GM23338 (cell line): ENCODE data around the gene TPSAB1. TPM values are rescaled to one million over a fixed set of nuclear protein-coding genes. Genes with fewer than 3 reads are reported as not detected.

Experiments
- ATAC-seq: fragments of 200-7000 bp; cut with Tn5 transposase; 3 replicates; pipeline ENCODE4 v1.9.1; 2020
- DNase-seq: peaks from one replicate; pipeline ENCODE4 v3.0.0-alpha.2; 2015; ENCODE audit warnings: low spot score
- H2AFZ ChIP-seq: fragments of 200-600 bp; sonication (generic); 2 replicates; pipeline ENCODE4 v1.8.0; 2016; ENCODE audit warnings: antibody characterized with exemption, mild to moderate bottlenecking, moderate library complexity
- H3F3A ChIP-seq: fragments of 200-600 bp; sonication (generic); replicated peaks from 2 replicates; pipeline ENCODE4 v1.8.0; 2017; ENCODE audit warnings: antibody characterized with exemption, mixed run types, low read depth
- H3K27ac ChIP-seq: fragments of 200-600 bp; sonication (generic); 2 replicates; pipeline ENCODE4 v1.6.1; 2016; ENCODE audit warnings: low read depth
- H3K27me3 ChIP-seq: fragments of 200-600 bp; sonication (generic); 2 replicates; pipeline ENCODE4 v1.8.0; 2016; ENCODE audit warnings: mild to moderate bottlenecking, mixed run types, moderate library complexity; ENCODE audit not compliant: insufficient read depth
- H3K36me3 ChIP-seq: fragments of 200-600 bp; sonication (generic); 2 replicates; pipeline ENCODE4 v1.8.0; 2016; ENCODE audit warnings: mild to moderate bottlenecking; ENCODE audit not compliant: insufficient read depth
- H3K4me1 ChIP-seq: fragments of 200-600 bp; sonication (generic); 2 replicates; pipeline ENCODE4 v1.8.0; 2016; ENCODE audit warnings: mild to moderate bottlenecking, moderate library complexity; ENCODE audit not compliant: insufficient read depth
- H3K4me2 ChIP-seq: fragments of 200-600 bp; sonication (generic); 2 replicates; pipeline ENCODE4 v1.7.1; 2017; ENCODE audit warnings: mixed run types
- H3K4me3 ChIP-seq: fragments of 200-600 bp; sonication (generic); 2 replicates; pipeline ENCODE4 v1.6.1; 2016; ENCODE audit warnings: mixed run types
- H3K79me2 ChIP-seq: fragments of 200-600 bp; sonication (generic); replicated peaks from 2 replicates; pipeline ENCODE4 v1.8.0; 2017; ENCODE audit warnings: mild to moderate bottlenecking; ENCODE audit not compliant: insufficient read depth
- H3K9me2 ChIP-seq: fragments of 200-600 bp; sonication (generic); 2 replicates; pipeline ENCODE4 v1.8.0; 2017; ENCODE audit not compliant: insufficient read depth
- H4K20me1 ChIP-seq: fragments of 200-600 bp; sonication (generic); replicated peaks from 2 replicates; pipeline ENCODE4 v1.8.0; 2017; ENCODE audit warnings: mild to moderate bottlenecking; ENCODE audit not compliant: insufficient read depth
- H3K27ac Mint-ChIP-seq: 2 replicates; pipeline ENCODE4 v1.8.0; 2020; ENCODE audit warnings: inconsistent platforms, mild to moderate bottlenecking, moderate library complexity, mixed read lengths
- H3K27me3 Mint-ChIP-seq: 3 replicates; pipeline ENCODE4 v1.8.0; 2022; ENCODE audit warnings: low read depth, mild to moderate bottlenecking, moderate library complexity, mixed read lengths, inconsistent platforms; ENCODE audit not compliant: insufficient read depth, poor library complexity
- H3K36me3 Mint-ChIP-seq: 3 replicates; pipeline ENCODE4 v1.8.0; 2021; ENCODE audit warnings: low read depth, mild to moderate bottlenecking, inconsistent platforms, moderate library complexity, mixed read lengths
- H3K4me1 Mint-ChIP-seq: 3 replicates; pipeline ENCODE4 v1.8.0; 2020; ENCODE audit warnings: mild to moderate bottlenecking, inconsistent platforms, mixed read lengths
- H3K4me3 Mint-ChIP-seq: 3 replicates; pipeline ENCODE4 v1.8.0; 2021; ENCODE audit warnings: moderate library complexity, mild to moderate bottlenecking, inconsistent platforms, mixed read lengths
- H3K9me3 Mint-ChIP-seq: 3 replicates; pipeline ENCODE4 v1.8.0; 2020; ENCODE audit warnings: moderate library complexity, mild to moderate bottlenecking, inconsistent platforms, mixed read lengths
- CTCF ChIP-seq, 2 experiments: fragments of 200-600 bp in 1 of 2; sonication (generic) in 1 of 2; conservative IDR thresholded peaks; 2 replicates each; pipeline versions ENCODE4 v1.5.1 to v1.6.1; 2016 to 2017; ENCODE audit warnings: antibody characterized with exemption in 2 of 2, low read depth in 2 of 2, mild to moderate bottlenecking in 2 of 2, moderate library complexity in 1 of 2
- ETS1 ChIP-seq: IDR thresholded peaks from 2 replicates; pipeline ENCODE4 v1.6.1; 2016; ENCODE audit warnings: antibody characterized with exemption
- NANOG ChIP-seq: IDR thresholded peaks from 2 replicates; pipeline ENCODE4 v1.6.1; 2016; ENCODE audit warnings: antibody characterized with exemption, borderline replicate concordance
- STAT1 ChIP-seq: IDR thresholded peaks from one replicate; pipeline ENCODE4 v1.6.1; 2016; ENCODE audit warnings: antibody characterized with exemption; ENCODE audit not compliant: unreplicated experiment
- ZNF462 ChIP-seq: fragments of 250-450 bp; sonication (Bioruptor Pico); IDR thresholded peaks from 2 replicates; pipeline ENCODE4 v1.5.0; 2020; ENCODE audit warnings: mild to moderate bottlenecking, moderate library complexity
- polyA plus RNA-seq: library from polyadenylated mRNA; unstranded; fragments of >200 nt; fragmentation: Nextera tagmentation; extraction: Ambion mirVana; gene quantifications from 2 replicates; pipeline ENCODE4 v1.2.1, GENCODE V29; 2016
- total RNA-seq: library from RNA; depleted of rRNA; stranded (reverse); fragments of >200 nt; shearing (Covaris generic); gene quantifications from 2 replicates; pipeline ENCODE4 v1.2.3, GENCODE V29; 2014

TPSAB1 gene
- total and polyA plus RNA-seq, 2 experiments from 2014 or later = not detected

- Histone ChIP-seq H3K9me2 (no peaks in the 10 kb centered on the region), H3K4me2 (no peak overlapping the region), H3K27me3 (peaks cover 32% of the 10 kb centered on the region), H3K4me3 (no peak overlapping the region), H3K79me2 (no peaks in the 10 kb centered on the region), H3K27ac (no peak overlapping the region), H3K4me1 (peaks cover 22% of the 10 kb centered on the region), H3F3A (peaks cover 4% of the 10 kb centered on the region; the same call in 1 of the 2 replicates), H2AFZ (no peak overlapping the region), H3K36me3 (no peaks in the 10 kb centered on the region), H4K20me1 (no peaks in the 10 kb centered on the region)
- no peak for DNase-seq
- no peaks in the 10 kb centered on the region for H3K36me3 Mint-ChIP-seq
- no peak overlapping the region for H3K27ac Mint-ChIP-seq
- no peak for ATAC-seq
- no peaks in the 10 kb centered on the region for H3K9me3 Mint-ChIP-seq
- peaks cover 40% of the 10 kb centered on the region for H3K4me1 Mint-ChIP-seq
- H3K27me3 Mint-ChIP-seq = peaks cover 47% of the 10 kb centered on the region
- H3K4me3 Mint-ChIP-seq = no peak overlapping the region
- TF ChIP-seq CTCF (conservative IDR thresholded peaks at IDR 0.05; ENCODE audit: low read depth in 2 of 2) = no peak
- TF ChIP-seq NANOG = no peak
- TF ChIP-seq STAT1 = no peak
- no peak for TF ChIP-seq ETS1
- TF ChIP-seq ZNF462 = no peak
These were observed 50.5 kb downstream of the TPSAB1 start for GRCh38 chr16:1290860-1291575.
